ENCODE results near the gene TMEM59L. TPM values are rescaled to one million over a fixed set of nuclear protein-coding genes. Genes with fewer than 3 reads are reported as not detected.

TMEM59L gene
- total and polyA plus RNA-seq, 12 donors, result 0.89 to 14.5 (median 5.4) TPM

GRCh38 chr19:18611327-18612050, 1.2 kb upstream of the TMEM59L start:
- intact Hi-C loops (cut with DNase I), result no loop called here
- peaks cover 74% of the 10 kb centered on the region for H3K27me3 ChIP-seq
- DNase-seq, result no peak
- H3K9me3 ChIP-seq (replicated peaks in 1 of 3), result no peaks in the 10 kb centered on the region
- TF ChIP-seq CTCF (IDR thresholded peaks at IDR 0.05) (no peak), POLR2A (IDR thresholded peaks at IDR 0.05) (no peak)
- H3K4me3 ChIP-seq, result no peak overlapping the region
- 3 to 12% (median 5%) methylated on average over 8 to 62 of the region's 62 CpGs for WGBS, 4 donors
- no peaks in the 10 kb centered on the region for H3K36me3 ChIP-seq (replicated peaks in 1 of 2)
- H3K4me1 ChIP-seq (replicated peaks in 1 of 2), result peaks cover 4 to 31% of the 10 kb centered on the region in 2 donors
- H3K27ac ChIP-seq, result no peak overlapping the region

- intact Hi-C loops (cut with DNase I), result no loop called here
- no peak for DNase-seq
- H3K36me3 ChIP-seq (replicated peaks in 1 of 2), result no peaks in the 10 kb centered on the region
- TF ChIP-seq POLR2A (IDR thresholded peaks at IDR 0.05) (no peak), CTCF (IDR thresholded peaks at IDR 0.05) (no peak)
- H3K27ac ChIP-seq, result no peak overlapping the region
- H3K4me3 ChIP-seq, result peak overlapping the region in 1 of 4 donors; percentile 60
- no peaks in the 10 kb centered on the region for H3K9me3 ChIP-seq (replicated peaks in 1 of 3)
- peaks cover 4 to 30% of the 10 kb centered on the region in 2 donors for H3K4me1 ChIP-seq (replicated peaks in 1 of 2)
- peaks cover 73% of the 10 kb centered on the region for H3K27me3 ChIP-seq
- 1 to 3% (median 2%) methylated on average over 16 to 30 of the region's 30 CpGs for WGBS, 4 donors
Observed at GRCh38 chr19:18612051-18612771, 459 bp upstream of the TMEM59L start.

GRCh38 chr19:18613589-18614234, 1.0 kb downstream of the TMEM59L start:
- no peak for DNase-seq
- Histone ChIP-seq H3K4me1 (replicated peaks in 1 of 2) (peaks cover 4 to 26% of the 10 kb centered on the region in 2 donors), H3K4me3 (no peak overlapping the region), H3K9me3 (replicated peaks in 1 of 3) (no peaks in the 10 kb centered on the region), H3K27me3 (peaks cover 58% of the 10 kb centered on the region), H3K36me3 (replicated peaks in 1 of 2) (no peaks in the 10 kb centered on the region), H3K27ac (no peak overlapping the region)
- TF ChIP-seq POLR2A (IDR thresholded peaks at IDR 0.05), result no peak
- no peak for TF ChIP-seq CTCF (IDR thresholded peaks at IDR 0.05)
- intact Hi-C loops (cut with DNase I), result no loop called here
- WGBS, 4 donors, result 38 to 43% (median 41%) methylated on average over 10 to 23 of the region's 23 CpGs

GRCh38 chr19:18616023-18616422, 3.4 kb downstream of the TMEM59L start:
- H3K9me3 ChIP-seq (replicated peaks in 1 of 3), result no peaks in the 10 kb centered on the region
- H3K4me3 ChIP-seq, result no peak overlapping the region
- DNase-seq, result no peak
- no peak overlapping the region for H3K27ac ChIP-seq
- no peak for TF ChIP-seq CTCF (IDR thresholded peaks at IDR 0.05)
- no peak for TF ChIP-seq POLR2A (IDR thresholded peaks at IDR 0.05)
- peaks cover 35% of the 10 kb centered on the region for H3K27me3 ChIP-seq
- peaks cover 4 to 20% of the 10 kb centered on the region in 2 donors for H3K4me1 ChIP-seq (replicated peaks in 1 of 2)
- 90 to 93% (median 93%) methylated on average over 3 of the region's 3 CpGs for WGBS, 4 donors
- no peaks in the 10 kb centered on the region for H3K36me3 ChIP-seq (replicated peaks in 1 of 2)
- intact Hi-C loops (cut with DNase I), result no loop called here

Data from adrenal gland (tissue), 12 donors.